HG02973 (cell line): Measurements from ENCODE around the gene RPS25.
"Not testable (repeated sequence)": the region's sequence is repeated elsewhere in the genome, so short reads cannot be mapped to it uniquely, and the experiment has no call there.

Experiments
- ATAC-seq: cut with Tn5 transposase; IDR thresholded peaks from one replicate; pipeline ENCODE4 v1.9.1; 2021; ENCODE audit warnings: moderate library complexity; ENCODE audit not compliant: unreplicated experiment

Gene RPS25

GRCh38 chr11:119018074-119018938, at the start of gene RPS25, which contains the start of gene TRAPPC4:
Gene RPS25, minus strand, starts transcription at chr11:119018343. Its CDS starts 59 bp downstream, at chr11:119018284.
Gene TRAPPC4, plus strand, starts transcription at chr11:119018766. Its CDS starts 30 bp downstream, at chr11:119018796.
- peak; percentile 79 for ATAC-seq

GRCh38 chr11:119067371-119068222, 49.5 kb upstream of the RPS25 start, which contains the start of gene VPS11:
Gene VPS11, plus strand, starts transcription at chr11:119067818. Its CDS starts 6 bp downstream, at chr11:119067824.
- peak; percentile 86 for ATAC-seq

GRCh38 chr11:119065369-119065768, 47.2 kb upstream of the RPS25 start:
- no peak for ATAC-seq

- ATAC-seq, result no peak
These were observed 44.6 kb upstream of the RPS25 start for GRCh38 chr11:119062779-119063178.

GRCh38 chr11:119061256-119061655, 43.1 kb upstream of the RPS25 start:
- no peak for ATAC-seq

- ATAC-seq, result not testable (repeated sequence)
These were observed 41.0 kb upstream of the RPS25 start for GRCh38 chr11:119059128-119059527.

GRCh38 chr11:119057000-119057769, 39.0 kb upstream of the RPS25 start, which contains the start of gene HYOU1:
Gene HYOU1, minus strand, starts transcription at chr11:119057205. Its CDS starts 1,045 bp downstream, at chr11:119056160.
- ATAC-seq, result peak; percentile 85

- ATAC-seq, result no peak
These were observed 38.4 kb upstream of the RPS25 start for GRCh38 chr11:119056421-119056999.

GRCh38 chr11:119055901-119056300, 37.8 kb upstream of the RPS25 start:
- ATAC-seq, result no peak

GRCh38 chr11:119054418-119054817, 36.3 kb upstream of the RPS25 start:
- ATAC-seq, result no peak

GRCh38 chr11:119052163-119052814, 34.1 kb upstream of the RPS25 start:
- no peak for ATAC-seq

- ATAC-seq, result no peak
These were observed 33.5 kb upstream of the RPS25 start for GRCh38 chr11:119051440-119052162.

- ATAC-seq, result no peak
These were observed 30.9 kb upstream of the RPS25 start for GRCh38 chr11:119049081-119049480.

GRCh38 chr11:119048644-119049043, 30.5 kb upstream of the RPS25 start:
- ATAC-seq, result no peak

- ATAC-seq, result no peak
These were observed 29.1 kb upstream of the RPS25 start for GRCh38 chr11:119047205-119047604.

- no peak for ATAC-seq
These were observed 28.3 kb upstream of the RPS25 start for GRCh38 chr11:119046489-119046888.

GRCh38 chr11:119044708-119045107, 26.6 kb upstream of the RPS25 start:
- ATAC-seq, result no peak

GRCh38 chr11:119042927-119043326, 24.8 kb upstream of the RPS25 start:
- no peak for ATAC-seq
